Measurements from ENCODE around the gene CCDC138.

CCDC138 gene

GRCh38 chr2:108803045-108803736, 16.6 kb downstream of the CCDC138 start:
- TF ChIP-seq, protein P1, sequence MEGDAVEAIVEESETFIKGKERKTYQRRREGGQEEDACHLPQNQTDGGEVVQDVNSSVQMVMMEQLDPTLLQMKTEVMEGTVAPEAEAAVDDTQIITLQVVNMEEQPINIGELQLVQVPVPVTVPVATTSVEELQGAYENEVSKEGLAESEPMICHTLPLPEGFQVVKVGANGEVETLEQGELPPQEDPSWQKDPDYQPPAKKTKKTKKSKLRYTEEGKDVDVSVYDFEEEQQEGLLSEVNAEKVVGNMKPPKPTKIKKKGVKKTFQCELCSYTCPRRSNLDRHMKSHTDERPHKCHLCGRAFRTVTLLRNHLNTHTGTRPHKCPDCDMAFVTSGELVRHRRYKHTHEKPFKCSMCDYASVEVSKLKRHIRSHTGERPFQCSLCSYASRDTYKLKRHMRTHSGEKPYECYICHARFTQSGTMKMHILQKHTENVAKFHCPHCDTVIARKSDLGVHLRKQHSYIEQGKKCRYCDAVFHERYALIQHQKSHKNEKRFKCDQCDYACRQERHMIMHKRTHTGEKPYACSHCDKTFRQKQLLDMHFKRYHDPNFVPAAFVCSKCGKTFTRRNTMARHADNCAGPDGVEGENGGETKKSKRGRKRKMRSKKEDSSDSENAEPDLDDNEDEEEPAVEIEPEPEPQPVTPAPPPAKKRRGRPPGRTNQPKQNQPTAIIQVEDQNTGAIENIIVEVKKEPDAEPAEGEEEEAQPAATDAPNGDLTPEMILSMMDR (conservative IDR thresholded peaks at IDR 0.05), result no peak
- H3K27ac ChIP-seq, result no peak overlapping the region

- TF ChIP-seq, protein P1 (conservative IDR thresholded peaks at IDR 0.05), result no peak
- peak overlapping the region; percentile 50 for H3K27ac ChIP-seq
Measured at GRCh38 chr2:108805032-108805431, 18.5 kb downstream of the CCDC138 start.

DNA sequence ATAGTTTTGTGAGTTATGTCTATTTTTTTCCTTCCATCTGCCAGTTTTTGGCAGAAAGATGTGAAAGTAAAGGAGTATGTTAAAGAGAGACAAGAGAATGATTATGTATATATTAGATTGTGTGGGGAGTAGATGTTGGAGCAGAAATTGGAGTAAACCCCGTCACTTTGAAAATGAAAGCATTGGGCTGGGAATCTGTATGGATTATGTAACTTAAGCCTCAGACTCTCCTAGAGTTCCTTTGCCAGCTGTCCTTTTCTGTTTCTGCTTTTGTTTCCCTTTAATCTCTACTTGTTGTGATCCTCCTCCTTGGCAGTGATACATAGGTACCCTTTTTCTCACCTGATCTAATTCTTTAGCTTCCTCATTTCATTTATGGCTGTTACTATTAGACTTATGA, 19.2 kb downstream of the CCDC138 start:
- TF ChIP-seq, protein P1 (conservative IDR thresholded peaks at IDR 0.05), result no peak
- peak overlapping the region; percentile 50 for H3K27ac ChIP-seq

DNA sequence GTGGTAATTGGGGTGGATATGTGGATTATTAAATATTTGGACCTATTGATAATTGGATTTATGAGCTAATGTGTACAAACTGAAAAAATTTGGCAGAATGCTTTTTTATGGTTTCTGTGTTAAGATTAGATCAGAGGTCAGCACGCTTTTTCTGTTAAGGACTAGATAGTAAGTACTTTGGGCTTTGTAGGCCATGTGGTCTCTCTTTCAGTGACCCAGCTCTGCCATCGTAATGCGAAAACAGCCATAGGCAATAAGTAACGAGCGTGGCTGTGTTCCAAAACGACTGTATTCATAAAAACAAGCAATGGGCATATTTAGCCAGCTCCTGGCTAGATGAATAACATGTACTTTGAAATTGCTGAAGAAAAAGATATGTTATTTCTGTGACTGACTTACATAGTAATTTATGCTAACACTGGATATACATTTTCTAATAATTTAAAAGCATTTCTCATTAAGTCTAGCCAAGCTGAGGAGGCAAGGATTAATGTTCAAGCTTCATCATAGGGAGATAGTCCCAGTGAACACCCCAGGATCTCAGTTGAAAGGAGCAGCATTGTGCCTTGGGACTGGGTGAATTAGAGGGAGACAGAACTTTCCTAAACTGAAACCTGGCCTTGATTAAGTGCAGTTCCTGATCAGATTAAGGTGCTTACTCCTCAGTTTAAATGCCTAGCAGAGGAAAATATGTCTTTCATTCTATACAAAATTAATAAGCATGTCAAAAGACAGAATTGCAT, 20.0 kb downstream of the CCDC138 start:
- peak overlapping the region; percentile 50 for H3K27ac ChIP-seq
- TF ChIP-seq, protein P1 (conservative IDR thresholded peaks at IDR 0.05), result no peak

GRCh38 chr2:108809936-108810335, 23.4 kb downstream of the CCDC138 start:
- no peak overlapping the region for H3K27ac ChIP-seq
- TF ChIP-seq, protein P1 (conservative IDR thresholded peaks at IDR 0.05), result no peak

- H3K27ac ChIP-seq, result no peak overlapping the region
- TF ChIP-seq, protein P1 (conservative IDR thresholded peaks at IDR 0.05), result no peak
Measured at GRCh38 chr2:108810993-108811957, 24.7 kb downstream of the CCDC138 start.

- TF ChIP-seq, protein P1 (conservative IDR thresholded peaks at IDR 0.05), result no peak
Measured at GRCh38 chr2:108813732-108814131, 27.2 kb downstream of the CCDC138 start.

More at GRCh38 chr2:108813732-108814131, 27.2 kb downstream of the CCDC138 start:
- no peak overlapping the region for H3K27ac ChIP-seq
